Measurements from ENCODE around the gene RFC4. TPM values are rescaled to one million over a fixed set of nuclear protein-coding genes. Genes with fewer than 3 reads are reported as not detected.

Gene RFC4
- total and polyA plus RNA-seq, 2 donors from 2014 or later = 8.9 to 11.1 TPM

- no peak for DNase-seq
- intact Hi-C loops (cut with DNase I) = no loop called here
- Histone ChIP-seq H3K27ac (ENCODE audit: low read depth in 2 of 2, low read length in 2 of 2) (no peak overlapping the region), H3K9ac (ENCODE audit: low read length in 3 of 3) (no peak overlapping the region), H3K4me3 (ENCODE audit: low read length in 3 of 3) (no peak overlapping the region), H3K27me3 (ENCODE audit: control insufficient read depth, insufficient read depth, low read length) (no peaks in the 10 kb centered on the region), H3K9me3 (ENCODE audit: control insufficient read depth in 2 of 3, insufficient read depth in 1 of 3, low read length in 3 of 3) (no peaks in the 10 kb centered on the region), H3K4me1 (ENCODE audit: control insufficient read depth in 2 of 3, insufficient read depth in 2 of 3, low read depth in 1 of 3, low read length in 3 of 3) (peaks cover 0 to 11% (median 0%) of the 10 kb centered on the region in 3 donors), H3K36me3 (ENCODE audit: control insufficient read depth in 2 of 3, insufficient read depth in 3 of 3, low read length in 3 of 3) (peaks cover 0 to 2% (median 0%) of the 10 kb centered on the region in 3 donors)
- TF ChIP-seq CTCF (IDR thresholded peaks at IDR 0.05; ENCODE audit: borderline replicate concordance, extremely low read depth, insufficient read depth) = no peak
- no peak for FAIRE-seq
These were observed 63.5 kb downstream of the RFC4 start for GRCh38 chr3:186742618-186743380.

Small RNA genes lying within 50 kb of the gene (microRNA-seq; reads per million reads assigned to microRNA genes)
- 12.2 reads per million, percentile 24 among the genes with 10 or more reads in this experiment for gene MIR1248

Other genes starting within 250 kb of the RFC4 start
- gene TBCCD1, start 239.1 kb downstream of the RFC4 start, total RNA-seq = 13.3 TPM
- 6.2 TPM for gene TBCCD1, start 239.1 kb downstream of the RFC4 start, polyA plus RNA-seq (ENCODE audit: insufficient read depth, low read depth, low replicate concordance)
- 46.4 TPM for gene DNAJB11, start 235.8 kb downstream of the RFC4 start, total RNA-seq
- 45.0 TPM for gene DNAJB11, start 235.8 kb downstream of the RFC4 start, polyA plus RNA-seq (ENCODE audit: insufficient read depth, low read depth, low replicate concordance)
- gene AHSG, start 193.4 kb downstream of the RFC4 start, total RNA-seq = not detected
- 0.34 TPM for gene AHSG, start 193.4 kb downstream of the RFC4 start, polyA plus RNA-seq (ENCODE audit: insufficient read depth, low read depth, low replicate concordance)
- not detected for gene FETUB, start 166.1 kb downstream of the RFC4 start, total RNA-seq
- not detected for gene FETUB, start 166.1 kb downstream of the RFC4 start, polyA plus RNA-seq (ENCODE audit: insufficient read depth, low read depth, low replicate concordance)
- gene HRG, start 140.5 kb downstream of the RFC4 start, total RNA-seq = 0.35 TPM
- 22.8 TPM for gene HRG, start 140.5 kb downstream of the RFC4 start, polyA plus RNA-seq (ENCODE audit: insufficient read depth, low read depth, low replicate concordance)
- 8.7 TPM for gene KNG1, start 89.1 kb downstream of the RFC4 start, total RNA-seq
- 710 TPM for gene KNG1, start 89.1 kb downstream of the RFC4 start, polyA plus RNA-seq (ENCODE audit: insufficient read depth, low read depth, low replicate concordance)
- gene EIF4A2, start 22.9 kb downstream of the RFC4 start, total RNA-seq = 333 TPM
- 310 TPM for gene EIF4A2, start 22.9 kb downstream of the RFC4 start, polyA plus RNA-seq (ENCODE audit: insufficient read depth, low read depth, low replicate concordance)
- gene ADIPOQ, start 36.2 kb upstream of the RFC4 start, total RNA-seq = not detected
- not detected for gene ADIPOQ, start 36.2 kb upstream of the RFC4 start, polyA plus RNA-seq (ENCODE audit: insufficient read depth, low read depth, low replicate concordance)
- 236 TPM for gene ST6GAL1, start 124.0 kb upstream of the RFC4 start, total RNA-seq
- gene ST6GAL1, start 124.0 kb upstream of the RFC4 start, polyA plus RNA-seq (ENCODE audit: insufficient read depth, low read depth, low replicate concordance) = 62.6 TPM

Data from kidney (tissue), 14 donors.